Coronary artery (tissue), 2 donors: ENCODE data around the gene NEBL.

Experiments
- DNase-seq: peaks from one replicate; pipeline ENCODE4 v3.0.0-alpha.2; 2017; ENCODE audit warnings: low spot score
- H3K27ac ChIP-seq, 2 donors: fragments of 200-600 bp; sonication (generic); one replicate each; pipeline ENCODE4 v1.5.1; 2016 to 2019
- H3K4me3 ChIP-seq: fragments of 200-600 bp; sonication (generic); 2 replicates; pipeline ENCODE4 v1.5.1; 2016; ENCODE audit warnings: mild to moderate bottlenecking, moderate library complexity
- CTCF ChIP-seq: fragments of 200-600 bp; sonication (generic); IDR thresholded peaks from one replicate; pipeline ENCODE4 v1.5.1; 2019; ENCODE audit warnings: antibody characterized with exemption

The NEBL gene

GRCh38 chr10:20834825-20835224 is 62.3 kb downstream of the NEBL start:
- DNase-seq = no peak
- no peak overlapping the region for H3K4me3 ChIP-seq
- no peak for TF ChIP-seq CTCF
- no peak overlapping the region for H3K27ac ChIP-seq

- no peak for DNase-seq
- TF ChIP-seq CTCF = no peak
- no peak overlapping the region for H3K27ac ChIP-seq
Measured at GRCh38 chr10:20822825-20823224, 74.3 kb downstream of the NEBL start.

GRCh38 chr10:20817646-20818045 is 79.5 kb downstream of the NEBL start:
- H3K4me3 ChIP-seq = no peak overlapping the region
- H3K27ac ChIP-seq = no peak overlapping the region
- TF ChIP-seq CTCF = no peak
- DNase-seq = no peak

More at GRCh38 chr10:20822825-20823224, 74.3 kb downstream of the NEBL start:
- no peak overlapping the region for H3K4me3 ChIP-seq

GRCh38 chr10:20817116-20817515 is 80.0 kb downstream of the NEBL start:
- TF ChIP-seq CTCF = no peak
- Histone ChIP-seq H3K27ac (no peak overlapping the region), H3K4me3 (no peak overlapping the region)
- DNase-seq = no peak

- no peak for DNase-seq
- no peak overlapping the region for H3K4me3 ChIP-seq
- no peak overlapping the region for H3K27ac ChIP-seq
- no peak for TF ChIP-seq CTCF
Measured at GRCh38 chr10:20814116-20814515, 83.0 kb downstream of the NEBL start.

- TF ChIP-seq CTCF = no peak
- Histone ChIP-seq H3K27ac (no peak overlapping the region), H3K4me3 (no peak overlapping the region)
- no peak for DNase-seq
Measured at GRCh38 chr10:20811131-20811530, 86.0 kb downstream of the NEBL start.

- DNase-seq = no peak
- no peak overlapping the region for H3K4me3 ChIP-seq
- no peak overlapping the region for H3K27ac ChIP-seq
- no peak for TF ChIP-seq CTCF
Measured at GRCh38 chr10:20809631-20810030, 87.5 kb downstream of the NEBL start.
